Keratinocyte (primary cell): ENCODE data around the gene PTGDS. TPM values are rescaled to one million over a fixed set of nuclear protein-coding genes. Genes with fewer than 3 reads are reported as not detected.

Experiments
- DNase-seq: peaks from one replicate; pipeline ENCODE4 v3.0.0-alpha.2; 2011; ENCODE audit warnings: low read depth, missing footprints, low spot score
- FAIRE-seq: peaks from 2 replicates; lab custom pipeline; 2011; peaks lifted over from hg19 to GRCh38; lab: Jason Lieb, UNC
- H2AFZ ChIP-seq: 2 replicates; pipeline ENCODE4 v1.6.0; 2012; ENCODE audit warnings: low read length, control low read depth, inconsistent platforms; ENCODE audit not compliant: control insufficient read depth
- H3K27ac ChIP-seq: 2 replicates; pipeline ENCODE4 v1.5.1; 2011; ENCODE audit warnings: low read length; ENCODE audit not compliant: control insufficient read depth, insufficient read depth
- H3K27me3 ChIP-seq: 3 replicates; pipeline ENCODE4 v1.6.0; 2011; ENCODE audit warnings: low read length; ENCODE audit not compliant: control insufficient read depth, insufficient read depth; ENCODE audit errors: extremely low read depth
- H3K36me3 ChIP-seq, 2 experiments: 2 replicates in 1 of 2; 3 replicates in 1 of 2; pipeline ENCODE4 v1.5.1; 2011; ENCODE audit warnings: low read length in 2 of 2, mild to moderate bottlenecking in 1 of 2; ENCODE audit not compliant: control insufficient read depth in 2 of 2, insufficient read depth in 2 of 2; ENCODE audit errors: extremely low read depth in 1 of 2
- H3K4me1 ChIP-seq: 3 replicates; pipeline ENCODE4 v1.5.1; 2011; ENCODE audit warnings: low read length; ENCODE audit not compliant: control insufficient read depth, insufficient read depth; ENCODE audit errors: extremely low read depth
- H3K4me2 ChIP-seq: 3 replicates; pipeline ENCODE4 v1.6.0; 2011; ENCODE audit warnings: low read depth, low read length; ENCODE audit not compliant: control insufficient read depth, insufficient read depth; ENCODE audit errors: extremely low read depth
- H3K4me3 ChIP-seq, 3 experiments: fragments of 200-600 bp in 1 of 3; sonication (generic) in 1 of 3; 2 replicates in 2 of 3; 3 replicates in 1 of 3; pipeline ENCODE4 v1.5.1; 2011 to 2016; ENCODE audit warnings: low read length in 3 of 3, mild to moderate bottlenecking in 3 of 3, control low read depth in 2 of 3, inconsistent platforms in 1 of 3, low read depth in 1 of 3, mixed read lengths in 1 of 3, mixed run types in 1 of 3, moderate library complexity in 1 of 3; ENCODE audit not compliant: control insufficient read depth in 2 of 3, insufficient read depth in 2 of 3; ENCODE audit errors: extremely low read depth in 1 of 3
- H3K79me2 ChIP-seq: 2 replicates; pipeline ENCODE4 v1.6.0; 2012; ENCODE audit warnings: low read length; ENCODE audit not compliant: control insufficient read depth, insufficient read depth
- H3K9ac ChIP-seq: 3 replicates; pipeline ENCODE4 v1.6.0; 2011; ENCODE audit warnings: low read length; ENCODE audit not compliant: control insufficient read depth, insufficient read depth; ENCODE audit errors: extremely low read depth
- H3K9me1 ChIP-seq: 3 replicates; pipeline ENCODE4 v1.6.0; 2011; ENCODE audit warnings: low read length; ENCODE audit not compliant: control insufficient read depth, insufficient read depth; ENCODE audit errors: extremely low read depth
- H3K9me3 ChIP-seq: 2 replicates; pipeline ENCODE4 v1.5.1; 2012; ENCODE audit warnings: low read depth, low read length; ENCODE audit not compliant: control insufficient read depth
- H4K20me1 ChIP-seq: 3 replicates; pipeline ENCODE4 v1.6.0; 2011; ENCODE audit warnings: low read length; ENCODE audit not compliant: control insufficient read depth, insufficient read depth; ENCODE audit errors: extremely low read depth
- EZH2 ChIP-seq: IDR thresholded peaks from one replicate; pipeline ENCODE4 v1.6.1; 2012; ENCODE audit warnings: inconsistent platforms, mild to moderate bottlenecking, low read length, moderate library complexity
- dilution Hi-C: fragments of 300-500 bp; cut with MboI; formaldehyde crosslinking; loops from one replicate; pipeline ENCODE4 v1.7.0; 2020; ENCODE audit warnings: low sequenced_read_pairs; ENCODE audit not compliant: extremely low pct_ligation_motif_present
- polyA plus RNA-seq, 5 experiments: library from polyadenylated mRNA; depleted of rRNA in 3 of 5; stranded (reverse) in 3 of 5; stranded (forward) in 1 of 5; unstranded in 1 of 5; fragments of >200 nt; gene quantifications; 1 replicate in 1 of 5; 2 replicates in 3 of 5; 3 replicates in 1 of 5; pipeline versions ENCODE4 v1.2.1 to v1.2.3, GENCODE V29; 2011 to 2012; ENCODE audit warnings: missing spikeins in 2 of 5, low read depth in 1 of 5, low replicate concordance in 1 of 5
- TF ChIP-seq, protein P1 (sequence below), 3 experiments: IDR thresholded peaks in 1 of 3; conservative IDR thresholded peaks in 1 of 3; optimal IDR thresholded peaks in 1 of 3; 2 replicates in 2 of 3; 3 replicates in 1 of 3; pipeline versions ENCODE3 to v1.5.1; 2011; ENCODE audit warnings: low read length in 3 of 3, mild to moderate bottlenecking in 3 of 3, moderate library complexity in 2 of 3, control low read depth in 1 of 3, inconsistent platforms in 1 of 3; ENCODE audit not compliant: insufficient read depth in 2 of 3; ENCODE audit errors: extremely low read depth in 1 of 3

The PTGDS gene
- polyA plus RNA-seq, 1 donor (not counting 4 experiments of a cell fraction or from before 2014, with no cell fraction given), result not detected

DNA sequence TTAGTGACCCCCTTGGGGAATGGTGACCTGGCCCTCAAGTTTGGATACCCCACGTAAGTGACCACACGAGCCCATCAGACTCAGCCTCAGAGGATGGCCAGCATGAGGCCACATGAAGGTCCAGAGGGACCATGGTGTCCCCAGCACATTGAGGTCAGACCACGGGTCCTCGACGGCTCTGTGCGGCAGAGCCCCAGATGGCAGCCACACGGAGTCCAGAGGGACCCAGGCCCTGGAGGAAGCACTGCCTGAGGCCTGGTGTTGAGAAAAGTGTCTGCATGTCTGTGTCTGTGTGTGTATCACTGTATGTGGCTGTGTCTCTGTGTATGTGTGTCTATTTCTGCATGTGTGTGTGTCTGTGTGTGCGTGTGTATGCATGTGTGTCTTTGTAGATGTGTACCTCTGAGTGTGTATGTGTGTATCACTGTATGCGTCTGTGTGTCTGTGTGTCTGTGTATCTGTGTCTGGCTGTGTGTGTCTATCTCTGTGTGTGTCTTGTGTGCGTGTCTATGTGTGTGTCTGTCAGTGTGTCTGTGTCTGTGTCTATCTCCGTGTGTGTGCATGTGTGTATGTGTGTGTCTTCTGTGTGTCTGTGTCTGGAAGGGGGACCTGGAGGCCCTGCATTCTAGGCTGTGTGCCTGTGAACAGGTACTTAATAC, 6.5 kb downstream of the PTGDS start:
- H3K9ac ChIP-seq, result no peak overlapping the region
- dilution Hi-C loops, result no loop called here
- no peak overlapping the region for H2AFZ ChIP-seq
- no peaks in the 10 kb centered on the region for H4K20me1 ChIP-seq
- no peak for FAIRE-seq
- H3K4me2 ChIP-seq, result no peak overlapping the region
- H3K79me2 ChIP-seq, result no peaks in the 10 kb centered on the region
- H3K9me1 ChIP-seq, result no peaks in the 10 kb centered on the region
- no peaks in the 10 kb centered on the region for H3K9me3 ChIP-seq
- H3K27ac ChIP-seq, result no peak overlapping the region
- TF ChIP-seq EZH2, result no peak
- TF ChIP-seq, protein P1, sequence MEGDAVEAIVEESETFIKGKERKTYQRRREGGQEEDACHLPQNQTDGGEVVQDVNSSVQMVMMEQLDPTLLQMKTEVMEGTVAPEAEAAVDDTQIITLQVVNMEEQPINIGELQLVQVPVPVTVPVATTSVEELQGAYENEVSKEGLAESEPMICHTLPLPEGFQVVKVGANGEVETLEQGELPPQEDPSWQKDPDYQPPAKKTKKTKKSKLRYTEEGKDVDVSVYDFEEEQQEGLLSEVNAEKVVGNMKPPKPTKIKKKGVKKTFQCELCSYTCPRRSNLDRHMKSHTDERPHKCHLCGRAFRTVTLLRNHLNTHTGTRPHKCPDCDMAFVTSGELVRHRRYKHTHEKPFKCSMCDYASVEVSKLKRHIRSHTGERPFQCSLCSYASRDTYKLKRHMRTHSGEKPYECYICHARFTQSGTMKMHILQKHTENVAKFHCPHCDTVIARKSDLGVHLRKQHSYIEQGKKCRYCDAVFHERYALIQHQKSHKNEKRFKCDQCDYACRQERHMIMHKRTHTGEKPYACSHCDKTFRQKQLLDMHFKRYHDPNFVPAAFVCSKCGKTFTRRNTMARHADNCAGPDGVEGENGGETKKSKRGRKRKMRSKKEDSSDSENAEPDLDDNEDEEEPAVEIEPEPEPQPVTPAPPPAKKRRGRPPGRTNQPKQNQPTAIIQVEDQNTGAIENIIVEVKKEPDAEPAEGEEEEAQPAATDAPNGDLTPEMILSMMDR (optimal IDR thresholded peaks at IDR 0.05 in 1 of 3, IDR thresholded peaks at IDR 0.05 in 1 of 3, conservative IDR thresholded peaks at IDR 0.05 in 1 of 3; ENCODE audit: extremely low read depth in 1 of 3, insufficient read depth in 2 of 3, low read length in 3 of 3), result no peak
- H3K4me1 ChIP-seq, result no peaks in the 10 kb centered on the region
- no peak for DNase-seq
- no peak overlapping the region for H3K4me3 ChIP-seq
- no peaks in the 10 kb centered on the region for H3K36me3 ChIP-seq
- peaks cover 27% of the 10 kb centered on the region for H3K27me3 ChIP-seq

DNA sequence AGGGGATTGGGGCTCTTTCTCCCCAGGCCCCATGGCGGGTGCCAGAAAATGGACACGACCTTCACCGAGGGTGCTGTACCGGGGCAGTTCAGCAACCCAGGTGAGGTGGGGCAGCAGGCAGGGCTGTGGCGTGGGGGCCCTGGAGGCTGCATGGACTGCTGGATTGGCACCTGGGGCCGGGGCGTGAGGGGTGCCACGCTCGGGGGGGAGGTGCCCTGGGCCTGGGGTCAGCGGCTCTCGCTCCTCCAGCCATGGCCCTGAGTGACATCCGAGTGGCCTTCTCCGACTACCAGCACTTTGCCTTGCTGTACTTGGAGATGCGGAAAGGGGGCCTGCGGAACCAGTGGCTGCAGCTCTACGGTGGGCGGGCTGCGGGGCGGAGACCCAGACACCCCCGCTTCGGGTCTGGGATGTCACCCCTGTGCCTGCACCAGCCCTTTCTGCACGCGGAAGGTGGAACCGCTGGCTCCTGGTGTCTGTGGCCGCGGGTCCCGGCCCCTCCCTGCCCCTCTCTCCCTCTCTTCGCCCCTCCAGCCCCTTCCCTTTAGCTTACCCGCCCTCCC, 7.2 kb downstream of the PTGDS start:
- H3K4me3 ChIP-seq, result no peak overlapping the region
- FAIRE-seq, result no peak
- H4K20me1 ChIP-seq, result no peaks in the 10 kb centered on the region
- no peaks in the 10 kb centered on the region for H3K9me3 ChIP-seq
- H3K27ac ChIP-seq, result no peak overlapping the region
- no peaks in the 10 kb centered on the region for H3K4me1 ChIP-seq
- no peak overlapping the region for H3K9ac ChIP-seq
- TF ChIP-seq, protein P1 (optimal IDR thresholded peaks at IDR 0.05 in 1 of 3, IDR thresholded peaks at IDR 0.05 in 1 of 3, conservative IDR thresholded peaks at IDR 0.05 in 1 of 3; ENCODE audit: extremely low read depth in 1 of 3, insufficient read depth in 2 of 3, low read length in 3 of 3), result no peak
- no peak for TF ChIP-seq EZH2
- H3K36me3 ChIP-seq, result no peaks in the 10 kb centered on the region
- no peaks in the 10 kb centered on the region for H3K9me1 ChIP-seq
- no peak overlapping the region for H2AFZ ChIP-seq
- DNase-seq, result no peak
- H3K79me2 ChIP-seq, result no peaks in the 10 kb centered on the region
- dilution Hi-C loops, result no loop called here
- peaks cover 27% of the 10 kb centered on the region for H3K27me3 ChIP-seq
- no peak overlapping the region for H3K4me2 ChIP-seq
